H1 (cell line): Measurements from ENCODE around the gene THAP11. TPM values are rescaled to one million over a fixed set of nuclear protein-coding genes. Genes with fewer than 3 reads are reported as not detected.

ENCODE experiments used
- CTCF ChIA-PET: fragments of 300-600 bp; sonication (Branson Sonifier 250); formaldehyde crosslinking; loops from one replicate; lab custom pipeline; 2021; ENCODE audit not compliant: partially characterized antibody; lab: Charles Lee
- POLR2A ChIA-PET: fragments of 300-600 bp; sonication (Branson Sonifier 250); formaldehyde crosslinking; loops from one replicate; lab custom pipeline; 2021; ENCODE audit warnings: inconsistent platforms; ENCODE audit not compliant: partially characterized antibody; lab: Charles Lee
- DNase-seq, 2 experiments: peaks; one replicate each; pipeline versions ENCODE4 v3.0.0 to v3.0.0-alpha.2; 2010 to 2022; ENCODE audit warnings: low spot score in 2 of 2, low read depth in 1 of 2, mixed read lengths in 1 of 2
- FAIRE-seq: peaks from 2 replicates; lab custom pipeline; 2011; peaks lifted over from hg19 to GRCh38; lab: Jason Lieb, UNC
- H2AFZ ChIP-seq: 2 replicates; pipeline ENCODE4 v1.8.1; 2012; ENCODE audit warnings: low read length, inconsistent platforms
- H2AK5ac ChIP-seq: 2 replicates; pipeline ENCODE4 v1.6.1; 2013; ENCODE audit warnings: low read depth, low read length
- H2BK120ac ChIP-seq: replicated peaks from 2 replicates; pipeline ENCODE3; 2013; ENCODE audit warnings: low read depth, low read length, inconsistent platforms
- H2BK12ac ChIP-seq: 2 replicates; pipeline ENCODE4 v1.6.1; 2013; ENCODE audit warnings: low read depth, low read length
- H2BK15ac ChIP-seq: 2 replicates; pipeline ENCODE4 v1.6.1; 2013; ENCODE audit warnings: low read length
- H2BK20ac ChIP-seq: 2 replicates; pipeline ENCODE4 v1.6.1; 2013; ENCODE audit warnings: low read length
- H2BK5ac ChIP-seq: 2 replicates; pipeline ENCODE4 v1.6.1; 2013; ENCODE audit warnings: low read depth, low read length
- H3K14ac ChIP-seq: 2 replicates; pipeline ENCODE4 v1.6.1; 2013; ENCODE audit warnings: inconsistent platforms; ENCODE audit not compliant: insufficient read length
- H3K18ac ChIP-seq: 2 replicates; pipeline ENCODE4 v1.6.1; 2013; ENCODE audit warnings: low read length; ENCODE audit errors: extremely low read depth
- H3K23ac ChIP-seq: 2 replicates; pipeline ENCODE4 v1.6.1; 2013; ENCODE audit warnings: inconsistent platforms; ENCODE audit not compliant: insufficient read length
- H3K23me2 ChIP-seq: 2 replicates; pipeline ENCODE4 v1.6.1; 2013; ENCODE audit warnings: low read depth, low read length
- H3K27ac ChIP-seq: 2 replicates; pipeline ENCODE4 v1.6.1; 2011; ENCODE audit warnings: low read depth, low read length, inconsistent platforms
- H3K27me3 ChIP-seq, 4 experiments: replicated peaks in 1 of 4; 1 replicate in 1 of 4; 2 replicates in 3 of 4; pipeline versions ENCODE4 v1.6.1 to v1.8.1; 2011 to 2013; ENCODE audit warnings: low read length in 3 of 4, mild to moderate bottlenecking in 3 of 4, inconsistent platforms in 2 of 4, mixed read lengths in 2 of 4, moderate library complexity in 1 of 4; ENCODE audit not compliant: control insufficient read depth in 3 of 4, insufficient read depth in 3 of 4; ENCODE audit errors: extremely low read depth in 1 of 4
- H3K36me3 ChIP-seq, 4 experiments: 2 replicates each; pipeline versions ENCODE4 v1.6.1 to v1.8.1; 2011 to 2013; ENCODE audit warnings: mild to moderate bottlenecking in 4 of 4, low read length in 3 of 4, moderate library complexity in 2 of 4, control low read depth in 1 of 4, inconsistent platforms in 1 of 4; ENCODE audit not compliant: insufficient read depth in 4 of 4, control insufficient read depth in 2 of 4
- H3K4ac ChIP-seq: replicated peaks from 2 replicates; pipeline ENCODE3; 2013; ENCODE audit warnings: low read length, low read depth, mixed read lengths, inconsistent platforms; ENCODE audit not compliant: insufficient read length
- H3K4me1 ChIP-seq, 4 experiments: replicated peaks in 1 of 4; 1 replicate in 1 of 4; 2 replicates in 3 of 4; pipeline versions ENCODE4 v1.6.1 to v1.8.1; 2011 to 2013; ENCODE audit warnings: low read length in 3 of 4, inconsistent platforms in 2 of 4, mixed read lengths in 1 of 4; ENCODE audit not compliant: insufficient read depth in 4 of 4, control insufficient read depth in 3 of 4
- H3K4me2 ChIP-seq, 2 experiments: 2 replicates each; pipeline versions ENCODE4 v1.6.1 to v1.8.1; 2011 to 2013; ENCODE audit warnings: low read depth in 2 of 2, low read length in 2 of 2, control low read depth in 1 of 2, inconsistent platforms in 1 of 2, mild to moderate bottlenecking in 1 of 2; ENCODE audit not compliant: insufficient read depth in 1 of 2
- H3K4me3 ChIP-seq, 4 experiments: fragments of 200-600, 300-600 bp in 1 of 4; sonication (generic), shearing (Covaris generic), sonication (Bioruptor Twin) in 1 of 4; 2 replicates each; pipeline versions ENCODE4 v1.5.1 to v1.8.1; 2011 to 2016; ENCODE audit warnings: low read length in 4 of 4, low read depth in 3 of 4, control low read depth in 2 of 4, inconsistent platforms in 2 of 4, mild to moderate bottlenecking in 2 of 4, mixed read lengths in 1 of 4, moderate library complexity in 1 of 4; ENCODE audit not compliant: insufficient read depth in 2 of 4; ENCODE audit errors: extremely low read depth in 1 of 4
- H3K56ac ChIP-seq: replicated peaks from 2 replicates; pipeline ENCODE3; 2013; ENCODE audit warnings: low read depth, mild to moderate bottlenecking, mixed read lengths, low read length, inconsistent platforms; ENCODE audit not compliant: insufficient read length
- H3K79me1 ChIP-seq: 2 replicates; pipeline ENCODE4 v1.6.1; 2013; ENCODE audit warnings: low read depth, low read length, control low read depth
- H3K79me2 ChIP-seq, 2 experiments: 2 replicates each; pipeline versions ENCODE4 v1.6.1 to v1.8.1; 2012 to 2013; ENCODE audit warnings: low read length in 2 of 2, mild to moderate bottlenecking in 2 of 2, inconsistent platforms in 1 of 2; ENCODE audit not compliant: insufficient read depth in 2 of 2, control insufficient read depth in 1 of 2
- H3K9ac ChIP-seq, 4 experiments: replicated peaks in 1 of 4; 1 replicate in 1 of 4; 2 replicates in 3 of 4; pipeline versions ENCODE4 v1.6.1 to v1.8.1; 2011 to 2013; ENCODE audit warnings: low read depth in 3 of 4, low read length in 3 of 4, control low read depth in 2 of 4, mild to moderate bottlenecking in 2 of 4, moderate library complexity in 2 of 4, inconsistent platforms in 1 of 4; ENCODE audit errors: extremely low read depth in 1 of 4
- H3K9me3 ChIP-seq, 2 experiments: 2 replicates each; pipeline versions ENCODE4 v1.6.1 to v1.8.1; 2012 to 2013; ENCODE audit warnings: mild to moderate bottlenecking in 2 of 2, moderate library complexity in 2 of 2, control low read depth in 1 of 2, inconsistent platforms in 1 of 2, low read depth in 1 of 2, low read length in 1 of 2, mixed read lengths in 1 of 2; ENCODE audit not compliant: insufficient read depth in 2 of 2
- H4K20me1 ChIP-seq, 2 experiments: replicated peaks in 1 of 2; 2 replicates each; pipeline versions ENCODE3 to v1.8.1; 2011 to 2013; ENCODE audit warnings: inconsistent platforms in 2 of 2, low read length in 2 of 2, mild to moderate bottlenecking in 1 of 2; ENCODE audit not compliant: insufficient read depth in 2 of 2, control insufficient read depth in 1 of 2
- H4K5ac ChIP-seq: 2 replicates; pipeline ENCODE4 v1.6.1; 2013; ENCODE audit warnings: low read length, low read depth, mixed read lengths, inconsistent platforms; ENCODE audit not compliant: insufficient read length
- H4K8ac ChIP-seq: 2 replicates; pipeline ENCODE4 v1.8.0; 2013; ENCODE audit warnings: mild to moderate bottlenecking, moderate library complexity, low read length, inconsistent platforms; ENCODE audit not compliant: insufficient read depth; ENCODE audit errors: extremely low read depth
- H4K91ac ChIP-seq: replicated peaks from 2 replicates; pipeline ENCODE3; 2013; ENCODE audit warnings: low read length, mixed read lengths, inconsistent platforms; ENCODE audit not compliant: insufficient read length
- JUND ChIP-seq: IDR thresholded peaks from 2 replicates; pipeline ENCODE4 v1.6.1; 2011; ENCODE audit warnings: mild to moderate bottlenecking, improper control_type of control experiment, low read length
- POLR2A ChIP-seq, 2 experiments: IDR thresholded peaks; 1 replicate in 1 of 2; 2 replicates in 1 of 2; pipeline ENCODE4 v1.6.1; 2011; ENCODE audit warnings: low read depth in 2 of 2, low read length in 2 of 2, mild to moderate bottlenecking in 2 of 2; ENCODE audit errors: control extremely low read depth in 1 of 2
- POLR2AphosphoS5 ChIP-seq: IDR thresholded peaks from 2 replicates; pipeline ENCODE4 v1.6.1; 2011; ENCODE audit warnings: low read depth, low read length
- POU5F1 ChIP-seq: IDR thresholded peaks from 2 replicates; pipeline ENCODE4 v1.6.1; 2011; ENCODE audit warnings: low read depth, mild to moderate bottlenecking, low read length, moderate library complexity
- WGBS, 2 experiments: shearing (Covaris generic) in 1 of 2; methylation state at CpG; one replicate each; pipeline versions ENCODE4 v1.1.6 to v1.1.7; 2013 to 2015; ENCODE audit warnings: low lambda C conversion rate in 2 of 2, mixed read lengths in 2 of 2, inconsistent platforms in 1 of 2, low coverage in 1 of 2, missing lambda C conversion rate in 1 of 2; ENCODE audit not compliant: insufficient replicate concordance in 2 of 2, insufficient coverage in 1 of 2, insufficient read length in 1 of 2; ENCODE audit errors: extremely low coverage in 1 of 2, missing lambda C conversion rate in 1 of 2; 5-methylcytosine and 5-hydroxymethylcytosine counted together
- polyA plus RNA-seq, 7 experiments: library from polyadenylated mRNA; depleted of rRNA in 3 of 7; stranded (reverse) in 5 of 7; unstranded in 2 of 7; fragments of >200 nt in 5 of 7; fragments of 200-250 nt in 2 of 7; gene quantifications; 1 replicate in 5 of 7; 2 replicates in 1 of 7; 4 replicates in 1 of 7; pipeline versions ENCODE4 v1.2.1 to v1.2.3, GENCODE V29; 2011 to 2013; ENCODE audit warnings: missing spikeins in 2 of 7, mixed read lengths in 2 of 7
- total RNA-seq: library from RNA; stranded (reverse); fragmentation: NEBNext Ultra II Directional; extraction: Animal tissue kit (Norgen Biotek cat#: 25700); gene quantifications from 2 replicates; pipeline ENCODE4 v1.2.1, GENCODE V29; 2021

The THAP11 gene
- total and polyA plus RNA-seq, 2 of the 8 experiments (the other 6 are each of a cell fraction or from before 2014, with no cell fraction given), result 50.8 to 54.8 TPM

DNA sequence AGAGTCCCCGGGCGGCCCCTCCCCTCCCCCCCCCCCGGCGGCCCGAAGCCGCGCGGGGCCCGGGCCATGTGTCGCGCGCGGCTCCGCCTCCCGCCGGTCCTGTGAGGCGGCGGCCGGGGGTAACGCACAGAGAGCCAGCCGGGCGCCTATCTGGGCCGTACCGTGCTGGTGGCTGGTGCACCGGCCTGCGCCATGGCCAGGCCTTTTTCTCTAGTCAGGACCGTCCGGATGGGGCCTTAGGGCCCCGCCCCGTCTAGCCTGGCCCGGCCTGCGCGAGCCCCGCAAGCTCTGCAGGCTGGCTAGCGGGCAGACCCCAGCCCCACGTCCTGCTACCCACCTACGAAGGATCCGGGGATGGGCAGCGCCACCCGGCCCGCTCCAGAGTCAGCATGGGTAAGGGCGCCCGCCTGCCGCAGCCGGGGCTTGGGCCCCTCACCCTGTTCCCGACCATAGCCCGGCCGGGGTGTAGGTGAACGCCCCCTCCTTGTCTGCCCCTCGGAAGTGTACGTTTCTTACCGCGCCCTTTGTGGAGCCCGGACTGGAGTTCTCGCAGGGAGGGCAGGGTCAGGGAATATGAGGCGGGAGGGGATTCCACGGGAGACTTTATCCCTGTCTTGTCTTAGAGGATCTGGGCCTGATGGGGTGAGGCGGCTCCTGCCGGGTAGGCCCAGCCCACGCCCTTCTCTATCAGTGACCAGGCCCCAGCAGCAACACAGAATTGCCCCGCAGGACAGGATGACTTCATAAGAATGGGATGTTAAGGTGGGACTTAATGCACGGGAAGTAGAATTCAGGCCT is 5.1 kb downstream of the THAP11 start, which contains the start of gene CENPT:
TSS of gene CENPT (minus strand) at position 630 of the 798 bp plus-strand sequence. CDS start 13,834 bp downstream, outside the sequence.
- Histone ChIP-seq H3K14ac (no peak within 1 kb of the TSS), H3K4me1 (peaks cover 6 to 27% (median 14%) of the 10 kb centered on the region in 4 experiments), H2AFZ (no peak within 1 kb of the TSS), H3K4me2 (peak within 1 kb of the TSS; percentile 90 to 94), H3K4me3 (peak within 1 kb of the TSS; percentile 91 to 95 (median 93)), H3K23ac (no peak within 1 kb of the TSS), H3K9ac (peak within 1 kb of the TSS; percentile 78 to 96 (median 92)), H3K79me1 (peaks cover 14% of the 10 kb centered on the region), H3K79me2 (peaks cover 18 to 75% of the 10 kb centered on the region in 2 experiments), H4K91ac (no peak within 1 kb of the TSS), H3K4ac (peak within 1 kb of the TSS; percentile 80), H2BK20ac (no peak within 1 kb of the TSS), H2BK120ac (no peak within 1 kb of the TSS), H2BK5ac (peak within 1 kb of the TSS; percentile 75; the same call in 1 of the 2 replicates), H4K20me1 (peaks cover 19 to 26% of the 10 kb centered on the region in 2 experiments), H4K5ac (peak within 1 kb of the TSS; percentile 58), H3K23me2 (peaks cover 21% of the 10 kb centered on the region), H3K18ac (peak within 1 kb of the TSS; percentile 60; the same call in 1 of the 2 replicates), H3K9me3 (no peaks in the 10 kb centered on the region), H2BK15ac (no peak within 1 kb of the TSS), H4K8ac (peak within 1 kb of the TSS; percentile 95), H2AK5ac (no peak within 1 kb of the TSS), H3K56ac (peak within 1 kb of the TSS; percentile 83), H3K27me3 (no peaks in the 10 kb centered on the region), H2BK12ac (no peak within 1 kb of the TSS), H3K27ac (peak within 1 kb of the TSS; percentile 84), H3K36me3 (peaks cover 0 to 4% (median 0%) of the 10 kb centered on the region in 4 experiments; a peak in 2 of 8 replicates)
- POLR2A ChIA-PET, result interaction anchor here (0.6 to 11.7 kb wide), 13 partner anchors 10 to 350 kb away, joined by 3 to 100 read pairs (median 5); partner anchors contain the start of gene EDC4
- DNase-seq (peak in 1 of 2 experiments; percentile 69), FAIRE-seq (no peak)
- TF ChIP-seq JUND, result peak; percentile 10; the same call in 1 of the 2 replicates
- TF ChIP-seq POLR2A (IDR thresholded peaks at IDR 0.05; ENCODE audit: control extremely low read depth in 1 of 2, low read depth in 2 of 2, low read length in 2 of 2), result peak in 1 of 2 experiments; percentile 19; a peak in 1 of 3 replicates
- TF ChIP-seq POLR2AphosphoS5, result 0 out of 2 replicates have a peak, but pooled peaks have one; percentile 49
- TF ChIP-seq POU5F1, result no peak
- CTCF ChIA-PET, result interaction anchor here (1.3 to 10.2 kb wide), 6 partner anchors 10 to 184 kb away, joined by 3 to 123 read pairs (median 6); partner anchors contain the start of gene NRN1L
- 3% methylated on average over 26 of the region's 62 CpGs; no CpG with 5 or more reads in 1 of the 2 experiments for WGBS, 2 experiments
